ENCODE results near the gene SH2B3.
"Not testable (repeated sequence)": the region's sequence is repeated elsewhere in the genome, so short reads cannot be mapped to it uniquely, and the experiment has no call there.

SH2B3 gene

GRCh38 chr12:111405859-111406473, at the start of gene SH2B3:
Gene SH2B3 (plus strand): TSS chr12:111405923. CDS start chr12:111418146, 12,223 bp downstream.
- DNase-seq (ENCODE audit: low spot score), result no peak

GRCh38 chr12:111359231-111359913, 46.4 kb upstream of the SH2B3 start:
- no peak for DNase-seq (ENCODE audit: low spot score)

GRCh38 chr12:111359914-111360276, 45.8 kb upstream of the SH2B3 start:
- no peak for DNase-seq (ENCODE audit: low spot score)

GRCh38 chr12:111360325-111360930, 45.3 kb upstream of the SH2B3 start:
- no peak for DNase-seq (ENCODE audit: low spot score)

GRCh38 chr12:111361073-111361716, 44.5 kb upstream of the SH2B3 start:
- DNase-seq (ENCODE audit: low spot score), result no peak

GRCh38 chr12:111361717-111362576, 43.8 kb upstream of the SH2B3 start:
- DNase-seq (ENCODE audit: low spot score), result peak; percentile 58

GRCh38 chr12:111362687-111363475, 42.8 kb upstream of the SH2B3 start:
- DNase-seq (ENCODE audit: low spot score), result no peak

GRCh38 chr12:111363578-111363977, 42.1 kb upstream of the SH2B3 start:
- DNase-seq (ENCODE audit: low spot score), result peak; percentile 69

- DNase-seq (ENCODE audit: low spot score), result no peak
Observed at GRCh38 chr12:111366075-111366474, 39.6 kb upstream of the SH2B3 start.

GRCh38 chr12:111366583-111366982, 39.1 kb upstream of the SH2B3 start:
- DNase-seq (ENCODE audit: low spot score), result no peak

GRCh38 chr12:111367661-111368221, 38.0 kb upstream of the SH2B3 start:
- DNase-seq (ENCODE audit: low spot score), result peak; percentile 46

- DNase-seq (ENCODE audit: low spot score), result no peak
Observed at GRCh38 chr12:111368291-111368787, 37.4 kb upstream of the SH2B3 start.

- peak; percentile 89 for DNase-seq (ENCODE audit: low spot score)
Observed at GRCh38 chr12:111368788-111369495, 36.8 kb upstream of the SH2B3 start, which contains the start of gene PHETA1. Gene PHETA1 (minus strand): TSS chr12:111369095. CDS start chr12:111363427, 5,668 bp downstream.

GRCh38 chr12:111369496-111370220, 36.1 kb upstream of the SH2B3 start:
- no peak for DNase-seq (ENCODE audit: low spot score)

- DNase-seq (ENCODE audit: low spot score), result not testable (repeated sequence)
Observed at GRCh38 chr12:111373231-111373630, 32.5 kb upstream of the SH2B3 start.

GRCh38 chr12:111377440-111377839, 28.3 kb upstream of the SH2B3 start:
- DNase-seq (ENCODE audit: low spot score), result no peak

- DNase-seq (ENCODE audit: low spot score), result no peak
Observed at GRCh38 chr12:111379942-111380554, 25.7 kb upstream of the SH2B3 start.

GRCh38 chr12:111384596-111384995, 21.1 kb upstream of the SH2B3 start:
- no peak for DNase-seq (ENCODE audit: low spot score)

GRCh38 chr12:111386885-111387284, 18.8 kb upstream of the SH2B3 start:
- peak; percentile 54 for DNase-seq (ENCODE audit: low spot score)

All from kidney tubule cell (primary cell).